ENCODE data around the gene CFAP43. TPM values are rescaled to one million over a fixed set of nuclear protein-coding genes. Genes with fewer than 3 reads are reported as not detected.

The CFAP43 gene
- total RNA-seq, 2 experiments from 2014 or later = not detected

GRCh38 chr10:104119996-104120395 is 112.2 kb downstream of the CFAP43 start:
- DNase-seq = no peak
- Mint-ChIP-seq H3K4me1 (peaks cover 25% of the 10 kb centered on the region), H3K27me3 (no peaks in the 10 kb centered on the region), H3K36me3 (peaks cover 8% of the 10 kb centered on the region), H3K27ac (no peak overlapping the region), H3K4me3 (no peak overlapping the region), H3K9me3 (no peaks in the 10 kb centered on the region)

DNA sequence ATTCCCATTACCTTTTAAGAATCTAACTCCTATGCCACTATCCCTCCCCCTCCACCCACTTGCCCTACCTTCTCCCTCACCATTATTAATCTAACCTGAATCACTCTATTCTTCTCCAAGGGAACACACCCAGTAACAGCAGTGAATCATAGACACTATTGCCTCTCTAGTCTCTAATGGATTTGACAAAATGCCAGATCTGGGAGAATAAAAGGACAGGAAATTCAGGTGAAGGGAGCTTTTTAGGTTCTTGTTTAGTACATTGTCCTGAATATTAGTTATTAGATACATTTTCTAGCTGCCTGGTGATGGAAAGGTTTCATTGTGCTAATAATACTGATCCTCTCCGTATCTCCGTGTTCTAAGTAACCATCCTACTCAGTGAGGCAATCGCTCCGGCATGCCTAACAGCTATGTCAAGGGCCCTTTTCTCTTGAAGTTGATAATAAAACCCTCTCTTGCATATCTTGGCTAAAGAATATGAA is 114.3 kb downstream of the CFAP43 start:
- Mint-ChIP-seq H3K36me3 (no peaks in the 10 kb centered on the region), H3K4me3 (no peak overlapping the region), H3K27me3 (no peaks in the 10 kb centered on the region), H3K27ac (no peak overlapping the region), H3K4me1 (peaks cover 19% of the 10 kb centered on the region), H3K9me3 (no peaks in the 10 kb centered on the region)
- DNase-seq = no peak

DNA sequence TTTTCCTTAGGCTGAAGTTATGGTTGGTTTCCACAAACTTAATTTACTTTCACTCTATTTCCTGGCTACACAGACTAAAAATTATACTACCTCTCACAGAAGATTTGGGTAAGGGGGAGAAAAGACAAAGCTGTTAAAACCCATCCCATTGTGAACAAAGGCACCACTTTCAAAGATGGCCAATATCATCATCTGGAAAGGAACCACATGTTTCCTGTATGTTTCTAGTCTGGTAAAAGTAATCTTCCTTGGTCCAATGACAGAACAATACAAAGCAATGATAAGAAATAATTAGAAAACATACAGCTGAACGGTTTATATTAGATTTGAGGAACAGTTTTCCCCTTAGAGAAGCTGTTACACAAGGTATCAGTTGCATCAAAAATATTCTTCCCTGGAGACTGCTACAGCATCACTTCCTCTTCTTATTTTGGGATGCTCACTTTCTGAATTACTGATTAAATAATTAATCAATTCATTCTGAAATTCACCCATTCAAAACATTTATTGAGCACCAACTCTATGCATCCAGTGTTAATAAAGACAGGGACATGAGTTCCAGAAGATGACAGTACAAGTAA is 118.7 kb downstream of the CFAP43 start:
- H3K4me3 Mint-ChIP-seq = no peak overlapping the region
- H3K4me1 Mint-ChIP-seq = peaks cover 13% of the 10 kb centered on the region
- H3K9me3 Mint-ChIP-seq = no peaks in the 10 kb centered on the region
- H3K27me3 Mint-ChIP-seq = peaks cover 7% of the 10 kb centered on the region
- no peak overlapping the region for H3K27ac Mint-ChIP-seq
- no peaks in the 10 kb centered on the region for H3K36me3 Mint-ChIP-seq
- DNase-seq = no peak

GRCh38 chr10:104109908-104110662 is 122.1 kb downstream of the CFAP43 start:
- peaks cover 7% of the 10 kb centered on the region for H3K27me3 Mint-ChIP-seq
- DNase-seq = no peak
- no peak overlapping the region for H3K27ac Mint-ChIP-seq
- no peak overlapping the region for H3K4me3 Mint-ChIP-seq
- peaks cover 13% of the 10 kb centered on the region for H3K4me1 Mint-ChIP-seq
- H3K9me3 Mint-ChIP-seq = no peaks in the 10 kb centered on the region
- no peaks in the 10 kb centered on the region for H3K36me3 Mint-ChIP-seq

- Mint-ChIP-seq H3K4me1 (peaks cover 12% of the 10 kb centered on the region), H3K27ac (no peak overlapping the region), H3K27me3 (no peaks in the 10 kb centered on the region), H3K9me3 (no peaks in the 10 kb centered on the region), H3K36me3 (no peaks in the 10 kb centered on the region), H3K4me3 (no peak overlapping the region)
- no peak for DNase-seq
These were observed 127.2 kb downstream of the CFAP43 start for GRCh38 chr10:104104926-104105325.

GRCh38 chr10:104104418-104104817 is 127.7 kb downstream of the CFAP43 start:
- H3K4me3 Mint-ChIP-seq = no peak overlapping the region
- H3K36me3 Mint-ChIP-seq = no peaks in the 10 kb centered on the region
- H3K27ac Mint-ChIP-seq = no peak overlapping the region
- no peaks in the 10 kb centered on the region for H3K27me3 Mint-ChIP-seq
- peaks cover 8% of the 10 kb centered on the region for H3K4me1 Mint-ChIP-seq
- no peaks in the 10 kb centered on the region for H3K9me3 Mint-ChIP-seq
- no peak for DNase-seq

DNA sequence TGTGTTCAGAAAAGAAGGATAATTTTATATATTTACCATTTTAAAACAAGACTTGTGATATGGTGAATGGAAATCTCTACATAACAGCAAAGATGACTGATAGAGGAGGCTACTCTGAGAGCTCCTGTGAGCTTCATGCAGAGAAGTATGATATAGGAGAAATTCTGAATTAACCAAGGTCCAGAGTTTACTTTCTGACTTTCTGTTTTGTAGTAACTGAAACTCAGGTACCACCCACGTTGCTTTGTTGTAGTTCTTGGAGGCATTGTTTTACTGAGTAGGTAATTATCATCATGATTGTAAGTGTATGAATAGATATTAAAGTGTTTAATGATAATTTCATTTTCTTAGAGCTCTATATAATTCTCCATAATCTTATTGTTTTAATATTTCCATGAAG is 128.2 kb downstream of the CFAP43 start:
- H3K4me1 Mint-ChIP-seq = peaks cover 9% of the 10 kb centered on the region
- H3K4me3 Mint-ChIP-seq = no peak overlapping the region
- no peak for DNase-seq
- H3K27me3 Mint-ChIP-seq = no peaks in the 10 kb centered on the region
- H3K9me3 Mint-ChIP-seq = no peaks in the 10 kb centered on the region
- H3K27ac Mint-ChIP-seq = no peak overlapping the region
- no peaks in the 10 kb centered on the region for H3K36me3 Mint-ChIP-seq

DNA sequence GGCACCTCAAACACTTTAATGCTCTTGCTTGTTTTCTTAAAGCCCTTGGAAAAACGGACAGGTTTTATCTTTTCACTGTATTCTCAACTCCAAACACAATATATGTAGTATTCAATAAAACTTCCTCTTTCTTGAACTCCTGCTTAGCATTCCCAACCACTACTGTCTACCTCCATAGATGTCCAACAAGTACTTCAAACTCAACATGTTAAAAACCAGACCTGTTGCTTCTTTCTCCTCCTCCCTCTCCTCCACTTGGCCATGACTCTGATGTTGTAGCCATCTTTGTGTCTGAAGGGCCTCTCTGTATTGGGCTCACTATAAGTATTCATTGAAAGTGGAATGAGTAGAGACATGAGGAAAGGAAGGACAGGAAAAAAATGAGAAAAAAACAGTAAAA is 130.3 kb downstream of the CFAP43 start:
- Mint-ChIP-seq H3K9me3 (no peaks in the 10 kb centered on the region), H3K4me1 (peaks cover 9% of the 10 kb centered on the region), H3K27me3 (no peaks in the 10 kb centered on the region), H3K4me3 (no peak overlapping the region), H3K36me3 (no peaks in the 10 kb centered on the region), H3K27ac (no peak overlapping the region)
- DNase-seq = no peak

DNA sequence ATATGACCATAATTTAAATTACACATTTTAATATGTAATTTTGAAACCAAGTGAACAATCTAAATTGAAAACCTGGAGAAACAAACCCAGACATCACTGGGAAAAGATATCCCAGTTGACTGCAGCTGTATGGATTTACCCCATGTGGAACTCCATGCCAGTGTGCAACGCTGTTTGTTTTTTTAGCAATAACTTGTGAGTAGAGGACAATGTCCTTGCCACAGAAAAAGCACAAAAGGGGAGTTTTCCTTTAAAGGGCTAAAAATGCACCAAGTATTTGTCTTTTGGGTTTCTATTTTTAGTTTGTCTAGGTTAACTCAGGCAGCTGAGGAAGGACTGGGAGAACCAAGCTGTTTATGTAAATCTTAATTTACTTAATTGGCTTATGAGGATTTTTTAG is 131.4 kb downstream of the CFAP43 start:
- no peak overlapping the region for H3K4me3 Mint-ChIP-seq
- no peaks in the 10 kb centered on the region for H3K9me3 Mint-ChIP-seq
- peaks cover 9% of the 10 kb centered on the region for H3K4me1 Mint-ChIP-seq
- H3K27ac Mint-ChIP-seq = no peak overlapping the region
- DNase-seq = no peak
- H3K27me3 Mint-ChIP-seq = no peaks in the 10 kb centered on the region
- H3K36me3 Mint-ChIP-seq = no peaks in the 10 kb centered on the region

GRCh38 chr10:104099941-104100340 is 132.2 kb downstream of the CFAP43 start:
- DNase-seq = no peak
- Mint-ChIP-seq H3K36me3 (no peaks in the 10 kb centered on the region), H3K4me1 (peaks cover 8% of the 10 kb centered on the region), H3K9me3 (no peaks in the 10 kb centered on the region), H3K27me3 (no peaks in the 10 kb centered on the region), H3K27ac (no peak overlapping the region), H3K4me3 (no peak overlapping the region)

DNA sequence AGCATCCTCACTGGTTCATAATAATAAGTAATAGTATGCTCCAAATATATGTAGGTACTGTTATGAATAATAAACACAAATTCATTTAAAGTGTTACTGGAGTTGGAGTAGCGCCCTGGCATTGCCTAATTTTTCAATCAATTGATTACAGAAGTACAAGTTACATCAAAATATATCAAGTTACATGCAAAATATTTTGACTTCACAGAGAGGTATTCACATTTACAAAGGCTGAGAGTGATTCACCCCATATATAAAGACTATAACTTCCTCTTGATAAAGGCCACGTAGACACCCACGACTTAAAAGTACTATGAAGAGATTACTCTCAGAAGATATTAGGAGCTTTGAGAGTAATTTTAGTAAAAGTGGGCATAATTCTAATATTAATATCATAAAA is 132.9 kb downstream of the CFAP43 start:
- Mint-ChIP-seq H3K4me3 (no peak overlapping the region), H3K4me1 (peaks cover 2% of the 10 kb centered on the region), H3K36me3 (no peaks in the 10 kb centered on the region), H3K27me3 (no peaks in the 10 kb centered on the region), H3K9me3 (no peaks in the 10 kb centered on the region), H3K27ac (no peak overlapping the region)
- DNase-seq = no peak

DNA sequence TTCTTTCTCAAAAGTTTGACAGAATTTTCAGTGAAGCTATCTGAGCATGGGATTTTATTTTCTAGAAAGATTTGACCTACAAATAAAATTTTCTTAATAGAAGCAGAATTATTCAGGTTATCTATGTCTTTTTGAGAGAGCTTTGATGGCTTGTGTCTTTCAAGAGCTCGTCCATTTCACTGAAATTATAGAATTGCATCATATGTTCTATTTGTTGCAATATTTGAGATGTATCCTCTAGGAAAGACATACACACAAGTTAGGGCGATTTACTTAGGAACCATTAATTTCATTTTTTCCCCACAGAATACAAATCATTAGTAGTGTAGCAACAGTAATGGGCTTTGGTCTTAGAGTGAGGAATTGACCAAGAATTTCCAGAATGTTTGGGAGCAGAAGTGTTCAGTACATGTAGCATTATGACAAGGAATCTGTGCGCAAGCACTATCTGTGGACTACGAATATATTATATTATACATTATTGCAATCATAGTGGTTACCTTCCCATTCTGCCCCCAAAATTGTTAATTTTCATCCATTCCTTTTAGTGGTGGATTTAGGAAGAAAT is 133.7 kb downstream of the CFAP43 start:
- Mint-ChIP-seq H3K4me1 (peaks cover 8% of the 10 kb centered on the region), H3K27me3 (no peaks in the 10 kb centered on the region), H3K27ac (no peak overlapping the region), H3K9me3 (peaks cover 5% of the 10 kb centered on the region), H3K36me3 (no peaks in the 10 kb centered on the region), H3K4me3 (no peak overlapping the region)
- no peak for DNase-seq

GRCh38 chr10:104096692-104097091 is 135.5 kb downstream of the CFAP43 start:
- H3K9me3 Mint-ChIP-seq = peaks cover 7% of the 10 kb centered on the region
- no peaks in the 10 kb centered on the region for H3K27me3 Mint-ChIP-seq
- no peak overlapping the region for H3K4me3 Mint-ChIP-seq
- H3K36me3 Mint-ChIP-seq = no peaks in the 10 kb centered on the region
- peaks cover 8% of the 10 kb centered on the region for H3K4me1 Mint-ChIP-seq
- no peak overlapping the region for H3K27ac Mint-ChIP-seq
- DNase-seq = no peak

- Mint-ChIP-seq H3K27me3 (peaks cover 4% of the 10 kb centered on the region), H3K4me1 (peaks cover 7% of the 10 kb centered on the region), H3K4me3 (no peak overlapping the region), H3K27ac (no peak overlapping the region), H3K36me3 (no peaks in the 10 kb centered on the region), H3K9me3 (peaks cover 7% of the 10 kb centered on the region)
- no peak for DNase-seq
These were observed 139.4 kb downstream of the CFAP43 start for GRCh38 chr10:104092749-104093148.

GRCh38 chr10:104090611-104091010 is 141.6 kb downstream of the CFAP43 start:
- no peak for DNase-seq
- peaks cover 4% of the 10 kb centered on the region for H3K27me3 Mint-ChIP-seq
- H3K4me3 Mint-ChIP-seq = no peak overlapping the region
- H3K9me3 Mint-ChIP-seq = peaks cover 7% of the 10 kb centered on the region
- H3K4me1 Mint-ChIP-seq = peaks cover 7% of the 10 kb centered on the region
- H3K36me3 Mint-ChIP-seq = no peaks in the 10 kb centered on the region
- no peak overlapping the region for H3K27ac Mint-ChIP-seq

GRCh38 chr10:104089621-104090020 is 142.5 kb downstream of the CFAP43 start:
- no peak for DNase-seq
- Mint-ChIP-seq H3K36me3 (no peaks in the 10 kb centered on the region), H3K27me3 (peaks cover 4% of the 10 kb centered on the region), H3K9me3 (peaks cover 7% of the 10 kb centered on the region), H3K4me3 (no peak overlapping the region), H3K4me1 (peaks cover 7% of the 10 kb centered on the region), H3K27ac (no peak overlapping the region)

Data from activated naive CD8-positive, alpha-beta T cell treated with anti-CD3 and anti-CD28 coated beads for 36 hours (primary cell).